ENCODE results near the gene CARMIL1. TPM values are rescaled to one million over a fixed set of nuclear protein-coding genes. Genes with fewer than 3 reads are reported as not detected.

The CARMIL1 gene
- total RNA-seq, 4 donors from 2014 or later: 11.8 to 23.2 (median 17.1) TPM

GRCh38 chr6:25477006-25477590 lies 197.9 kb downstream of the CARMIL1 start:
- intact Hi-C loops (cut with DNase I; ENCODE audit: low total_unique reads): no loop called here
- H3K27me3 ChIP-seq: no peaks in the 10 kb centered on the region

GRCh38 chr6:25478973-25479372 lies 199.8 kb downstream of the CARMIL1 start:
- Histone ChIP-seq H3K4me1 (no peaks in the 10 kb centered on the region), H3K9me3 (no peaks in the 10 kb centered on the region), H3K4me3 (no peak overlapping the region), H3K27ac (no peak overlapping the region), H3K36me3 (no peaks in the 10 kb centered on the region), H3K27me3 (no peaks in the 10 kb centered on the region)
- TF ChIP-seq POLR2A (IDR thresholded peaks at IDR 0.05) (no peak), CTCF (IDR thresholded peaks at IDR 0.05) (no peak)
- intact Hi-C loops (cut with DNase I; ENCODE audit: low total_unique reads): no loop called here
- no peak for DNase-seq

More at GRCh38 chr6:25477006-25477590, 197.9 kb downstream of the CARMIL1 start:
- Histone ChIP-seq H3K36me3 (no peaks in the 10 kb centered on the region), H3K4me1 (no peaks in the 10 kb centered on the region), H3K27ac (no peak overlapping the region), H3K9me3 (no peaks in the 10 kb centered on the region), H3K4me3 (no peak overlapping the region)
- no peak for TF ChIP-seq CTCF (IDR thresholded peaks at IDR 0.05)
- TF ChIP-seq POLR2A (IDR thresholded peaks at IDR 0.05): no peak
- no peak for DNase-seq

GRCh38 chr6:25481267-25481666 lies 202.1 kb downstream of the CARMIL1 start:
- Histone ChIP-seq H3K9me3 (no peaks in the 10 kb centered on the region), H3K4me3 (no peak overlapping the region), H3K4me1 (no peaks in the 10 kb centered on the region), H3K27me3 (no peaks in the 10 kb centered on the region), H3K36me3 (no peaks in the 10 kb centered on the region), H3K27ac (no peak overlapping the region)
- TF ChIP-seq POLR2A (IDR thresholded peaks at IDR 0.05) (no peak), CTCF (IDR thresholded peaks at IDR 0.05) (no peak)
- no peak for DNase-seq
- intact Hi-C loops (cut with DNase I; ENCODE audit: low total_unique reads): no loop called here

- H3K36me3 ChIP-seq: no peaks in the 10 kb centered on the region
- TF ChIP-seq CTCF (IDR thresholded peaks at IDR 0.05) (no peak), POLR2A (IDR thresholded peaks at IDR 0.05) (no peak)
- no peaks in the 10 kb centered on the region for H3K27me3 ChIP-seq
- H3K4me1 ChIP-seq: no peaks in the 10 kb centered on the region
- no peak for DNase-seq
- H3K27ac ChIP-seq: no peak overlapping the region
- intact Hi-C loops (cut with DNase I; ENCODE audit: low total_unique reads): no loop called here
- no peak overlapping the region for H3K4me3 ChIP-seq
- H3K9me3 ChIP-seq: no peaks in the 10 kb centered on the region
Measured at GRCh38 chr6:25482996-25483395, 203.8 kb downstream of the CARMIL1 start.

GRCh38 chr6:25483943-25484342 lies 204.8 kb downstream of the CARMIL1 start:
- Histone ChIP-seq H3K27ac (no peak overlapping the region), H3K9me3 (no peaks in the 10 kb centered on the region), H3K27me3 (no peaks in the 10 kb centered on the region), H3K4me1 (no peaks in the 10 kb centered on the region), H3K36me3 (no peaks in the 10 kb centered on the region), H3K4me3 (no peak overlapping the region)
- no peak for DNase-seq
- TF ChIP-seq CTCF (IDR thresholded peaks at IDR 0.05) (no peak), POLR2A (IDR thresholded peaks at IDR 0.05) (no peak)
- intact Hi-C loops (cut with DNase I; ENCODE audit: low total_unique reads): no loop called here
